HEK293 (cell line): ENCODE measurements around the gene C2orf72.

Experiments
- BCL11B ChIP-seq: fragments of 450-650 bp; formaldehyde crosslinking; IDR thresholded peaks from 2 replicates; pipeline ENCODE4 v1.5.1; 2016; ENCODE audit warnings: low read depth, missing biosample characterization, missing genetic modification characterization
- OSR2 ChIP-seq: fragments of 450-650 bp; formaldehyde crosslinking; IDR thresholded peaks from 2 replicates; pipeline ENCODE4 v1.5.1; 2016; ENCODE audit warnings: missing biosample characterization, missing genetic modification characterization
- SALL2 ChIP-seq: fragments of 450-650 bp; formaldehyde crosslinking; IDR thresholded peaks from 2 replicates; pipeline ENCODE4 v1.5.0; 2017; ENCODE audit warnings: missing biosample characterization, mild to moderate bottlenecking, missing genetic modification characterization, borderline replicate concordance
- TCF7L2 ChIP-seq: IDR thresholded peaks from 2 replicates; pipeline ENCODE4 v1.6.1; 2011; ENCODE audit warnings: low read depth, mild to moderate bottlenecking, inconsistent platforms, low read length, moderate library complexity, borderline replicate concordance
- TRIM28 ChIP-seq: IDR thresholded peaks from 2 replicates; pipeline ENCODE4 v1.6.1; 2011; ENCODE audit warnings: low read length, control low read depth, borderline replicate concordance
- ZBTB20 ChIP-seq: fragments of 450-650 bp; formaldehyde crosslinking; IDR thresholded peaks from 2 replicates; pipeline ENCODE4 v1.5.1; 2016; ENCODE audit warnings: missing biosample characterization, missing genetic modification characterization
- ZEB2 ChIP-seq: fragments of 450-650 bp; formaldehyde crosslinking; IDR thresholded peaks from 2 replicates; pipeline ENCODE4 v1.5.1; 2016; ENCODE audit warnings: missing biosample characterization, missing genetic modification characterization
- ZFP3 ChIP-seq: fragments of 450-650 bp; formaldehyde crosslinking; IDR thresholded peaks from 2 replicates; pipeline ENCODE4 v1.5.1; 2016; ENCODE audit warnings: low read depth, missing biosample characterization, missing genetic modification characterization
- ZFP41 ChIP-seq: fragments of 450-650 bp; formaldehyde crosslinking; IDR thresholded peaks from 2 replicates; pipeline ENCODE4 v1.5.1; 2016; ENCODE audit warnings: missing biosample characterization, missing genetic modification characterization, borderline replicate concordance
- ZNF10 ChIP-seq: fragments of 450-650 bp; formaldehyde crosslinking; IDR thresholded peaks from 2 replicates; pipeline ENCODE4 v1.5.1; 2017; ENCODE audit warnings: missing biosample characterization, missing genetic modification characterization
- ZNF133 ChIP-seq: fragments of 450-650 bp; formaldehyde crosslinking; IDR thresholded peaks from 2 replicates; pipeline ENCODE4 v1.5.1; 2016; ENCODE audit warnings: missing biosample characterization, missing genetic modification characterization
- ZNF2 ChIP-seq: fragments of 450-650 bp; formaldehyde crosslinking; IDR thresholded peaks from 2 replicates; pipeline ENCODE4 v1.5.1; 2016; ENCODE audit warnings: missing biosample characterization, missing genetic modification characterization
- ZNF214 ChIP-seq: fragments of 450-650 bp; formaldehyde crosslinking; IDR thresholded peaks from 2 replicates; pipeline ENCODE4 v1.5.1; 2017; ENCODE audit warnings: missing biosample characterization, mild to moderate bottlenecking, missing genetic modification characterization, borderline replicate concordance
- ZNF248 ChIP-seq: fragments of 450-650 bp; formaldehyde crosslinking; IDR thresholded peaks from 2 replicates; pipeline ENCODE4 v1.5.1; 2017; ENCODE audit warnings: missing biosample characterization, missing genetic modification characterization
- ZNF433 ChIP-seq: fragments of 450-650 bp; formaldehyde crosslinking; IDR thresholded peaks from 2 replicates; pipeline ENCODE4 v1.5.1; 2016; ENCODE audit warnings: missing biosample characterization, missing genetic modification characterization, low read depth
- ZNF510 ChIP-seq: fragments of 450-650 bp; formaldehyde crosslinking; IDR thresholded peaks from 2 replicates; pipeline ENCODE4 v1.5.1; 2018; ENCODE audit warnings: mild to moderate bottlenecking, missing genetic modification characterization, missing biosample characterization; ENCODE audit not compliant: insufficient replicate concordance
- ZNF548 ChIP-seq: fragments of 450-650 bp; formaldehyde crosslinking; IDR thresholded peaks from 2 replicates; pipeline ENCODE4 v1.5.1; 2016; ENCODE audit warnings: missing biosample characterization, missing genetic modification characterization
- ZNF561 ChIP-seq: fragments of 450-650 bp; IDR thresholded peaks from 2 replicates; pipeline ENCODE4 v1.5.1; 2018; ENCODE audit warnings: missing biosample characterization, missing genetic modification characterization, borderline replicate concordance
- ZNF596 ChIP-seq: fragments of 450-650 bp; IDR thresholded peaks from 2 replicates; pipeline ENCODE4 v1.5.0; 2018; ENCODE audit warnings: missing biosample characterization, mild to moderate bottlenecking, missing genetic modification characterization, moderate library complexity
- ZNF621 ChIP-seq: fragments of 450-650 bp; formaldehyde crosslinking; IDR thresholded peaks from 2 replicates; pipeline ENCODE4 v1.5.1; 2017; ENCODE audit warnings: missing biosample characterization, missing genetic modification characterization
- ZNF664 ChIP-seq: fragments of 450-650 bp; formaldehyde crosslinking; IDR thresholded peaks from 2 replicates; pipeline ENCODE4 v1.5.1; 2016; ENCODE audit warnings: missing biosample characterization, missing genetic modification characterization
- ZNF747 ChIP-seq: fragments of 450-650 bp; formaldehyde crosslinking; IDR thresholded peaks from 2 replicates; pipeline ENCODE4 v1.5.1; 2016; ENCODE audit warnings: missing biosample characterization, missing genetic modification characterization
- ZNF792 ChIP-seq: fragments of 450-650 bp; formaldehyde crosslinking; IDR thresholded peaks from 2 replicates; pipeline ENCODE4 v1.5.1; 2016; ENCODE audit warnings: missing biosample characterization, missing genetic modification characterization
- ZNF837 ChIP-seq: fragments of 450-650 bp; formaldehyde crosslinking; IDR thresholded peaks from 2 replicates; pipeline ENCODE4 v1.5.1; 2016; ENCODE audit warnings: missing biosample characterization, missing genetic modification characterization
- TF ChIP-seq, protein P1 (sequence below): fragments of 450-650 bp; formaldehyde crosslinking; IDR thresholded peaks from 2 replicates; pipeline ENCODE4 v1.5.1; 2017; ENCODE audit warnings: missing biosample characterization, missing genetic modification characterization
- TF ChIP-seq, protein P2 (sequence below): fragments of 450-650 bp; formaldehyde crosslinking; conservative IDR thresholded peaks from 2 replicates; pipeline ENCODE4 v1.5.1; 2016; ENCODE audit warnings: low read depth, missing biosample characterization, missing genetic modification characterization
- TF ChIP-seq, protein P3 (sequence below): fragments of 450-650 bp; formaldehyde crosslinking; IDR thresholded peaks from 2 replicates; pipeline ENCODE4 v1.5.1; 2016; ENCODE audit warnings: missing biosample characterization, missing genetic modification characterization, borderline replicate concordance
- TF ChIP-seq, protein P4 (sequence below): fragments of 450-650 bp; formaldehyde crosslinking; IDR thresholded peaks from 2 replicates; pipeline ENCODE4 v1.5.1; 2016; ENCODE audit warnings: missing biosample characterization, missing genetic modification characterization, borderline replicate concordance
- TF ChIP-seq, protein P5 (sequence below): fragments of 450-650 bp; formaldehyde crosslinking; IDR thresholded peaks from 2 replicates; pipeline ENCODE4 v1.5.1; 2017; ENCODE audit warnings: missing biosample characterization, missing genetic modification characterization

C2orf72 gene

DNA sequence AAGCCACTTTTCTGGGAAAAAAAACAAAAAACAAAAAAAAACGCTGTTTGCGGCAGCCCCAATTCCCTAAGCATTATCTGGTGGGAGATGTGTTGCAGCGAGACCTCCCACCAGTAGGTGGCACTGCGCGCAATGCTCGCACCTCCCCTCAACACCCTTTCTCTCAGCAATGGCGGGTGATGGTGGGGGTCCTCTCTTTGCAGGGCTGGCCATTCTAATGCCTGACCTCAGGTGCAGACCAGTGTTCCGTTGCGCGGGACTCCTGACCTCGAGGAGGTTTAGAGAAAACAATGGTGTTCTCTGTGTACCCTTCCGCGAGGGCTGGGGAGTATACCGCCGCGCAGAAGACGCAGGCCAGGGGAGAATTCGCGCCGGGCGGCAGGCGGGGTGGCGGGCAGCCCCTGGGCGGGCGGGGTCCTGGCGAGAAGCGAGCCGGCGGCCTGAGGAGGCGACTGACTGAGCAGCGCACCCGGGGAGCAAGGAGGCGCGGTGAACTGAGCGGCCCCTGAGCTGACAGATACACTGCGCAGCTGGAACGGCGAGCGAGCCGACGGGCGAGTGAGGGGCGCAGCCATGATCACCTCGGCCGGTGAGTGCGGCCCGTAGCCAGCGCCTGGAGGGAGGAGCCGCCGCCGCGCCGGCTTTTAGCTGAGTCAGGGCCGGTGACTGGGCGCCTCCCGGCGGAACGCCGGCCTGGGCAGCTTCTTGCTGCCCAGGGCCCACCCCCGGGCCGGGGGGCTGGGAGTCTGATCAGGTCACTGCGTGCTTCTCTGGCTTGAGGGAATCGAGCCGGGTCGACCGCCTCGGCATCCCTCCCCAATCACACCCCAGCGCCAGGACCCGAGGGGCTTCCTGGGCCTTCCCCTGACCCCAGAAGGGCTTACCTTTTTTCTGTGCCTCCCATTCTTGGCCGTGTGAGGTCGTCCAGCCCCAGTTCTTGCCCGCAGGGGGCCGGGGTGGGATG, 19.4 kb downstream of the C2orf72 start, which contains the start of gene PSMD1 (continued):
- TF ChIP-seq, protein P1, sequence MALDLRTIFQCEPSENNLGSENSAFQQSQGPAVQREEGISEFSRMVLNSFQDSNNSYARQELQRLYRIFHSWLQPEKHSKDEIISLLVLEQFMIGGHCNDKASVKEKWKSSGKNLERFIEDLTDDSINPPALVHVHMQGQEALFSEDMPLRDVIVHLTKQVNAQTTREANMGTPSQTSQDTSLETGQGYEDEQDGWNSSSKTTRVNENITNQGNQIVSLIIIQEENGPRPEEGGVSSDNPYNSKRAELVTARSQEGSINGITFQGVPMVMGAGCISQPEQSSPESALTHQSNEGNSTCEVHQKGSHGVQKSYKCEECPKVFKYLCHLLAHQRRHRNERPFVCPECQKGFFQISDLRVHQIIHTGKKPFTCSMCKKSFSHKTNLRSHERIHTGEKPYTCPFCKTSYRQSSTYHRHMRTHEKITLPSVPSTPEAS (tag by site-specific recombination) = no peak
- TF ChIP-seq ZNF133 (no peak), ZNF548 (tag by site-specific recombination) (no peak), TCF7L2 (no peak), ZNF248 (tag by site-specific recombination) (no peak), ZNF621 (tag by site-specific recombination) (no peak), ZNF2 (peak; percentile 69; the same call in 1 of the 2 replicates), ZNF433 (tag by site-specific recombination) (no peak), ZNF10 (tag by site-specific recombination) (peak; percentile 43; the same call in 1 of the 2 replicates), ZNF214 (no peak), ZNF664 (no peak), OSR2 (tag by site-specific recombination) (no peak), SALL2 (tag by site-specific recombination) (no peak), ZEB2 (peak; percentile 49; the same call in 1 of the 2 replicates), BCL11B (tag by site-specific recombination) (no peak), ZNF561 (tag by site-specific recombination) (no peak), ZFP41 (tag by site-specific recombination) (no peak), ZNF510 (no peak), ZBTB20 (tag by site-specific recombination) (no peak; the same call in 1 of the 2 replicates), ZNF747 (tag by site-specific recombination) (no peak), ZNF792 (tag by site-specific recombination) (no peak), ZNF837 (tag by site-specific recombination) (no peak), ZFP3 (tag by site-specific recombination) (no peak), ZNF596 (no peak), TRIM28 (no peak)
- TF ChIP-seq, protein P2, sequence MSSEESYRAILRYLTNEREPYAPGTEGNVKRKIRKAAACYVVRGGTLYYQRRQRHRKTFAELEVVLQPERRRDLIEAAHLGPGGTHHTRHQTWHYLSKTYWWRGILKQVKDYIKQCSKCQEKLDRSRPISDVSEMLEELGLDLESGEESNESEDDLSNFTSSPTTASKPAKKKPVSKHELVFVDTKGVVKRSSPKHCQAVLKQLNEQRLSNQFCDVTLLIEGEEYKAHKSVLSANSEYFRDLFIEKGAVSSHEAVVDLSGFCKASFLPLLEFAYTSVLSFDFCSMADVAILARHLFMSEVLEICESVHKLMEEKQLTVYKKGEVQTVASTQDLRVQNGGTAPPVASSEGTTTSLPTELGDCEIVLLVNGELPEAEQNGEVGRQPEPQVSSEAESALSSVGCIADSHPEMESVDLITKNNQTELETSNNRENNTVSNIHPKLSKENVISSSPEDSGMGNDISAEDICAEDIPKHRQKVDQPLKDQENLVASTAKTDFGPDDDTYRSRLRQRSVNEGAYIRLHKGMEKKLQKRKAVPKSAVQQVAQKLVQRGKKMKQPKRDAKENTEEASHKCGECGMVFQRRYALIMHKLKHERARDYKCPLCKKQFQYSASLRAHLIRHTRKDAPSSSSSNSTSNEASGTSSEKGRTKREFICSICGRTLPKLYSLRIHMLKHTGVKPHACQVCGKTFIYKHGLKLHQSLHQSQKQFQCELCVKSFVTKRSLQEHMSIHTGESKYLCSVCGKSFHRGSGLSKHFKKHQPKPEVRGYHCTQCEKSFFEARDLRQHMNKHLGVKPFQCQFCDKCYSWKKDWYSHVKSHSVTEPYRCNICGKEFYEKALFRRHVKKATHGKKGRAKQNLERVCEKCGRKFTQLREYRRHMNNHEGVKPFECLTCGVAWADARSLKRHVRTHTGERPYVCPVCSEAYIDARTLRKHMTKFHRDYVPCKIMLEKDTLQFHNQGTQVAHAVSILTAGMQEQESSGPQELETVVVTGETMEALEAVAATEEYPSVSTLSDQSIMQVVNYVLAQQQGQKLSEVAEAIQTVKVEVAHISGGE (tag by site-specific recombination) = peak; percentile 18; the same call in 1 of the 2 replicates
- TF ChIP-seq, protein P3, sequence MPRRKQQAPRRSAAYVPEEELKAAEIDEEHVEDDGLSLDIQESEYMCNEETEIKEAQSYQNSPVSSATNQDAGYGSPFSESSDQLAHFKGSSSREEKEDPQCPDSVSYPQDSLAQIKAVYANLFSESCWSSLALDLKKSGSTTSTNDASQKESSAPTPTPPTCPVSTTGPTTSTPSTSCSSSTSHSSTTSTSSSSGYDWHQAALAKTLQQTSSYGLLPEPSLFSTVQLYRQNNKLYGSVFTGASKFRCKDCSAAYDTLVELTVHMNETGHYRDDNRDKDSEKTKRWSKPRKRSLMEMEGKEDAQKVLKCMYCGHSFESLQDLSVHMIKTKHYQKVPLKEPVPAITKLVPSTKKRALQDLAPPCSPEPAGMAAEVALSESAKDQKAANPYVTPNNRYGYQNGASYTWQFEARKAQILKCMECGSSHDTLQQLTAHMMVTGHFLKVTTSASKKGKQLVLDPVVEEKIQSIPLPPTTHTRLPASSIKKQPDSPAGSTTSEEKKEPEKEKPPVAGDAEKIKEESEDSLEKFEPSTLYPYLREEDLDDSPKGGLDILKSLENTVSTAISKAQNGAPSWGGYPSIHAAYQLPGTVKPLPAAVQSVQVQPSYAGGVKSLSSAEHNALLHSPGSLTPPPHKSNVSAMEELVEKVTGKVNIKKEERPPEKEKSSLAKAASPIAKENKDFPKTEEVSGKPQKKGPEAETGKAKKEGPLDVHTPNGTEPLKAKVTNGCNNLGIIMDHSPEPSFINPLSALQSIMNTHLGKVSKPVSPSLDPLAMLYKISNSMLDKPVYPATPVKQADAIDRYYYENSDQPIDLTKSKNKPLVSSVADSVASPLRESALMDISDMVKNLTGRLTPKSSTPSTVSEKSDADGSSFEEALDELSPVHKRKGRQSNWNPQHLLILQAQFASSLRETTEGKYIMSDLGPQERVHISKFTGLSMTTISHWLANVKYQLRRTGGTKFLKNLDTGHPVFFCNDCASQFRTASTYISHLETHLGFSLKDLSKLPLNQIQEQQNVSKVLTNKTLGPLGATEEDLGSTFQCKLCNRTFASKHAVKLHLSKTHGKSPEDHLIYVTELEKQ (tag by site-specific recombination) = no peak
- TF ChIP-seq, protein P4, sequence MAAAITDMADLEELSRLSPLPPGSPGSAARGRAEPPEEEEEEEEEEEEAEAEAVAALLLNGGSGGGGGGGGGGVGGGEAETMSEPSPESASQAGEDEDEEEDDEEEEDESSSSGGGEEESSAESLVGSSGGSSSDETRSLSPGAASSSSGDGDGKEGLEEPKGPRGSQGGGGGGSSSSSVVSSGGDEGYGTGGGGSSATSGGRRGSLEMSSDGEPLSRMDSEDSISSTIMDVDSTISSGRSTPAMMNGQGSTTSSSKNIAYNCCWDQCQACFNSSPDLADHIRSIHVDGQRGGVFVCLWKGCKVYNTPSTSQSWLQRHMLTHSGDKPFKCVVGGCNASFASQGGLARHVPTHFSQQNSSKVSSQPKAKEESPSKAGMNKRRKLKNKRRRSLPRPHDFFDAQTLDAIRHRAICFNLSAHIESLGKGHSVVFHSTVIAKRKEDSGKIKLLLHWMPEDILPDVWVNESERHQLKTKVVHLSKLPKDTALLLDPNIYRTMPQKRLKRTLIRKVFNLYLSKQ = no peak
- TF ChIP-seq, protein P5, sequence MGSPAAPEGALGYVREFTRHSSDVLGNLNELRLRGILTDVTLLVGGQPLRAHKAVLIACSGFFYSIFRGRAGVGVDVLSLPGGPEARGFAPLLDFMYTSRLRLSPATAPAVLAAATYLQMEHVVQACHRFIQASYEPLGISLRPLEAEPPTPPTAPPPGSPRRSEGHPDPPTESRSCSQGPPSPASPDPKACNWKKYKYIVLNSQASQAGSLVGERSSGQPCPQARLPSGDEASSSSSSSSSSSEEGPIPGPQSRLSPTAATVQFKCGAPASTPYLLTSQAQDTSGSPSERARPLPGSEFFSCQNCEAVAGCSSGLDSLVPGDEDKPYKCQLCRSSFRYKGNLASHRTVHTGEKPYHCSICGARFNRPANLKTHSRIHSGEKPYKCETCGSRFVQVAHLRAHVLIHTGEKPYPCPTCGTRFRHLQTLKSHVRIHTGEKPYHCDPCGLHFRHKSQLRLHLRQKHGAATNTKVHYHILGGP (tag by site-specific recombination) = no peak
